Lower leg skin (tissue), 4 donors: ENCODE data around the gene SPEM3. TPM values are rescaled to one million over a fixed set of nuclear protein-coding genes. Genes with fewer than 3 reads are reported as not detected.
A peak's percentile ranks its signal among the peaks of the same experiment; 100 is the strongest.

Source experiments
- DNase-seq, 2 donors: peaks; one replicate each; pipeline ENCODE4 v3.0.0-alpha.2; 2019; ENCODE audit warnings: low spot score in 2 of 2
- H3K4me3 ChIP-seq: fragments of 200-600 bp; sonication (generic); 2 replicates; pipeline ENCODE4 v1.5.1; 2017; ENCODE audit warnings: mild to moderate bottlenecking, low read depth; ENCODE audit not compliant: poor library complexity, severe bottlenecking
- CTCF ChIP-seq, 3 donors: fragments of 450-650 bp; IDR thresholded peaks; one replicate each; pipeline ENCODE4 v1.5.1; 2016; ENCODE audit warnings: antibody characterized with exemption in 3 of 3, mild to moderate bottlenecking in 3 of 3, moderate library complexity in 2 of 3
- POLR2A ChIP-seq, 2 donors: fragments of 450-650 bp; IDR thresholded peaks; one replicate each; pipeline ENCODE4 v1.6.1; 2016 to 2017; ENCODE audit warnings: antibody characterized with exemption in 2 of 2, mild to moderate bottlenecking in 1 of 2, moderate library complexity in 1 of 2
- WGBS, 2 donors: methylation state at CpG; one replicate each; pipeline ENCODE4 v1.1.5; 2018; 5-methylcytosine and 5-hydroxymethylcytosine counted together
- intact Hi-C: fragments of 100-400 bp; cut with DNase I; formaldehyde crosslinking; loops from one replicate; pipeline ENCODE4 v1.15.0; 2023; ENCODE audit warnings: low total_unique reads
- total RNA-seq, 4 donors: library from RNA; depleted of rRNA; stranded (reverse); fragments of >200 nt; gene quantifications; one replicate each; pipeline ENCODE4 v1.1.0, GENCODE V29; 2016

The SPEM3 gene
- total RNA-seq, 4 donors from 2014 or later = not detected

- DNase-seq = peak in 1 of 2 donors; percentile 82
- H3K4me3 ChIP-seq = no peak overlapping the region
- no peak for TF ChIP-seq POLR2A (IDR thresholded peaks at IDR 0.05)
- no peak for TF ChIP-seq CTCF (IDR thresholded peaks at IDR 0.05)
- WGBS, 2 donors = 67 to 79% methylated on average over 7 of the region's 7 CpGs
- intact Hi-C loops = no loop called here
These were observed 15.1 kb downstream of the SPEM3 start for GRCh38 chr17:7443499-7444485.

- intact Hi-C loops = no loop called here
- peak; percentile 64 to 93 for DNase-seq
- 8 to 15% methylated on average over 24 to 34 of the region's 51 CpGs for WGBS, 2 donors
- peak within 1 kb of the TSS; percentile 6 for H3K4me3 ChIP-seq
- TF ChIP-seq POLR2A (IDR thresholded peaks at IDR 0.05) (no peak), CTCF (IDR thresholded peaks at IDR 0.05) (no peak)
These were observed 16.3 kb downstream of the SPEM3 start, which contains the start of gene CHRNB1 for GRCh38 chr17:7444682-7445618. TSS of gene CHRNB1 (plus strand) at chr17:7445061. CDS start at chr17:7445128, 67 bp downstream.

GRCh38 chr17:7445619-7445968, 16.9 kb downstream of the SPEM3 start:
- WGBS, 2 donors = 9 to 12% methylated on average over 16 of the region's 16 CpGs
- H3K4me3 ChIP-seq = no peak overlapping the region
- no peak for DNase-seq
- TF ChIP-seq CTCF (IDR thresholded peaks at IDR 0.05) (no peak), POLR2A (IDR thresholded peaks at IDR 0.05) (no peak)
- intact Hi-C loops = no loop called here

GRCh38 chr17:7448461-7448860, 19.8 kb downstream of the SPEM3 start:
- DNase-seq = peak in 1 of 2 donors; percentile 61
- H3K4me3 ChIP-seq = no peak overlapping the region
- 91 to 93% methylated on average over 7 of the region's 7 CpGs for WGBS, 2 donors
- TF ChIP-seq CTCF (IDR thresholded peaks at IDR 0.05) (no peak), POLR2A (IDR thresholded peaks at IDR 0.05) (no peak)
- intact Hi-C loops = no loop called here

- TF ChIP-seq POLR2A (IDR thresholded peaks at IDR 0.05) = no peak
- no peak for TF ChIP-seq CTCF (IDR thresholded peaks at IDR 0.05)
- H3K4me3 ChIP-seq = no peak overlapping the region
- WGBS, 2 donors = 74% methylated on average over 3 of the region's 3 CpGs
- intact Hi-C loops = no loop called here
- DNase-seq = no peak
These were observed 31.4 kb downstream of the SPEM3 start for GRCh38 chr17:7459961-7460545.
